MCF 10A (cell line): Measurements from ENCODE around the gene RHOV. TPM values are rescaled to one million over a fixed set of nuclear protein-coding genes. Genes with fewer than 3 reads are reported as not detected.

Experiments
- BruUV-seq: library from RNA; stranded (reverse); fragments of 400-500 nt; replicated peaks from 2 replicates; lab custom pipeline; 2021; lab: Mats Ljungman, UMichigan
- CTCF ChIA-PET: fragments of 300-600 bp; sonication (Branson Sonifier 250); formaldehyde crosslinking; extraction: SDS; loops from one replicate; lab custom pipeline; 2021; ENCODE audit warnings: antibody characterized with exemption, inconsistent platforms; lab: Yijun Ruan, JAX
- POLR2A ChIA-PET: fragments of 300-600, 350-650 bp; sonication (Branson Sonifier 250); formaldehyde crosslinking; extraction: SDS; loops from one replicate; lab custom pipeline; 2020; ENCODE audit warnings: antibody characterized with exemption, inconsistent platforms; lab: Yijun Ruan, JAX
- DNase-seq: peaks from one replicate; pipeline ENCODE4 v3.0.0-alpha.2; 2018; ENCODE audit not compliant: unreplicated experiment
- H3K27ac Mint-ChIP-seq: one replicate; pipeline ENCODE4 v1.8.0; 2022; ENCODE audit warnings: mild to moderate bottlenecking, low read depth, mixed read lengths; ENCODE audit not compliant: unreplicated experiment
- H3K27me3 Mint-ChIP-seq: one replicate; pipeline ENCODE4 v1.8.0; 2022; ENCODE audit warnings: mixed read lengths; ENCODE audit not compliant: insufficient read depth, unreplicated experiment
- H3K36me3 Mint-ChIP-seq: one replicate; pipeline ENCODE4 v1.8.0; 2022; ENCODE audit warnings: mild to moderate bottlenecking, moderate library complexity, mixed read lengths; ENCODE audit not compliant: insufficient read depth, unreplicated experiment
- H3K4me1 Mint-ChIP-seq: one replicate; pipeline ENCODE4 v1.8.0; 2022; ENCODE audit warnings: mixed read lengths; ENCODE audit not compliant: insufficient read depth, unreplicated experiment
- H3K4me3 Mint-ChIP-seq: one replicate; pipeline ENCODE4 v1.8.0; 2022; ENCODE audit warnings: mild to moderate bottlenecking, moderate library complexity, mixed read lengths; ENCODE audit not compliant: unreplicated experiment
- H3K9me3 Mint-ChIP-seq: one replicate; pipeline ENCODE4 v1.8.0; 2022; ENCODE audit warnings: mixed read lengths; ENCODE audit not compliant: unreplicated experiment
- intact Hi-C: fragments of 100-400 bp; cut with micrococcal nuclease; formaldehyde crosslinking; loops from 2 replicates; pipeline ENCODE4 v1.14.1; 2022
- total RNA-seq: library from RNA; stranded (reverse); gene quantifications from 2 replicates; pipeline ENCODE4 v1.2.3, GENCODE V29; 2022
- TF ChIP-seq, protein P1 (sequence below): fragments of 200-600 bp; IDR thresholded peaks from one replicate; pipeline ENCODE4 v1.8.0; 2022; ENCODE audit warnings: antibody characterized with exemption, mild to moderate bottlenecking; ENCODE audit not compliant: unreplicated experiment

RHOV gene
- total RNA-seq, 1 experiment from 2014 or later, result 1.7 TPM

DNA sequence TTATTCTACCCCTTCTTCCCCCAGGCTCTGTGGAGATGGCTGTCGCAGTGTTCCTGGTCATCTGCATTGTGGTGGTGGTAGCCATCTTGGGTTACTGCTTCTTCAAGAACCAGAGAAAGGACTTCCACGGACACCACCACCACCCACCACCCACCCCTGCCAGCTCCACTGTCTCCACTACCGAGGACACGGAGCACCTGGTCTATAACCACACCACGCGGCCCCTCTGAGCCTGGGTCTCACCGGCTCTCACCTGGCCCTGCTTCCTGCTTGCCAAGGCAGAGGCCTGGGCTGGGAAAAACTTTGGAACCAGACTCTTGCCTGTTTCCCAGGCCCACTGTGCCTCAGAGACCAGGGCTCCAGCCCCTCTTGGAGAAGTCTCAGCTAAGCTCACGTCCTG is 17.3 kb downstream of the RHOV start:
- Mint-ChIP-seq H3K4me3 (no peak overlapping the region), H3K4me1 (peaks cover 13% of the 10 kb centered on the region), H3K36me3 (peaks cover 40% of the 10 kb centered on the region), H3K27me3 (no peaks in the 10 kb centered on the region), H3K9me3 (no peaks in the 10 kb centered on the region), H3K27ac (no peak overlapping the region)
- no TSS peak for BruUV-seq
- intact Hi-C loops, result loop anchor here (1.0 to 5.0 kb wide), 2 partner anchors 36 to 109 kb away; no protein-coding TSS in a partner anchor
- ChIA-PET CTCF (interaction anchor here (0.6 to 7.8 kb wide), 19 partner anchors 10 to 946 kb away, joined by 3 to 131 read pairs (median 4); partner anchors contain the start of genes DNAJC17, SPINT1, VPS18 and ZFYVE19), POLR2A (interaction anchor here (0.6 to 7.8 kb wide), 7 partner anchors 10 to 105 kb away, joined by 3 to 68 read pairs (median 3); partner anchors contain the start of genes RHOV and VPS18)
- DNase-seq, result no peak
- TF ChIP-seq, protein P1, sequence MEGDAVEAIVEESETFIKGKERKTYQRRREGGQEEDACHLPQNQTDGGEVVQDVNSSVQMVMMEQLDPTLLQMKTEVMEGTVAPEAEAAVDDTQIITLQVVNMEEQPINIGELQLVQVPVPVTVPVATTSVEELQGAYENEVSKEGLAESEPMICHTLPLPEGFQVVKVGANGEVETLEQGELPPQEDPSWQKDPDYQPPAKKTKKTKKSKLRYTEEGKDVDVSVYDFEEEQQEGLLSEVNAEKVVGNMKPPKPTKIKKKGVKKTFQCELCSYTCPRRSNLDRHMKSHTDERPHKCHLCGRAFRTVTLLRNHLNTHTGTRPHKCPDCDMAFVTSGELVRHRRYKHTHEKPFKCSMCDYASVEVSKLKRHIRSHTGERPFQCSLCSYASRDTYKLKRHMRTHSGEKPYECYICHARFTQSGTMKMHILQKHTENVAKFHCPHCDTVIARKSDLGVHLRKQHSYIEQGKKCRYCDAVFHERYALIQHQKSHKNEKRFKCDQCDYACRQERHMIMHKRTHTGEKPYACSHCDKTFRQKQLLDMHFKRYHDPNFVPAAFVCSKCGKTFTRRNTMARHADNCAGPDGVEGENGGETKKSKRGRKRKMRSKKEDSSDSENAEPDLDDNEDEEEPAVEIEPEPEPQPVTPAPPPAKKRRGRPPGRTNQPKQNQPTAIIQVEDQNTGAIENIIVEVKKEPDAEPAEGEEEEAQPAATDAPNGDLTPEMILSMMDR, result no peak

DNA sequence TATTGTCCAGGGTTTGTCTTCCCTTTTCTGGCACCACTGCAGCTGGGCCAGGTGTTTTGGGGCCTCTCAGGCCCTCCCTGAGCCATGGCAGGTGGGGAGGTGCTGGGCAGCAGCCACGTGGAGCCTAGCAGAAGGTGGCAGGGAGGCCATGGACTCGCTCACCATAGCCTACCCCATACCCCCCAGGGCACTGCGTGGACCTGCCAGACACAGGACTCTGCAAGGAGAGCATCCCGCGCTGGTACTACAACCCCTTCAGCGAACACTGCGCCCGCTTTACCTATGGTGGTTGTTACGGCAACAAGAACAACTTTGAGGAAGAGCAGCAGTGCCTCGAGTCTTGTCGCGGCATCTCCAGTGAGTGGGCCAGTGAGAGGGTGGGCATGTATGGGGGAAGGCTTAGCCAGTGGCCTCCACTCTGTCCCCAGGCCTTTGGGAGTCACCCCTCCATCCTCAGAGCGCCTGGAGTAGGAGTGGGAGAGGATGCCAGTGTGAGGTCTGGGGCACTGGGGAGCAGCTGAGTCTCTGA is 18.3 kb downstream of the RHOV start:
- no peak overlapping the region for H3K27ac Mint-ChIP-seq
- no peak for DNase-seq
- no peaks in the 10 kb centered on the region for H3K9me3 Mint-ChIP-seq
- BruUV-seq, result no TSS peak
- no peak overlapping the region for H3K4me3 Mint-ChIP-seq
- CTCF ChIA-PET, result interaction anchor here (0.5 to 7.8 kb wide), 9 partner anchors 9 to 316 kb away, joined by 3 to 131 read pairs (median 3); partner anchors contain the start of genes SPINT1 and VPS18
- TF ChIP-seq, protein P1, result no peak
- peaks cover 12% of the 10 kb centered on the region for H3K4me1 Mint-ChIP-seq
- no peaks in the 10 kb centered on the region for H3K27me3 Mint-ChIP-seq
- H3K36me3 Mint-ChIP-seq, result peaks cover 50% of the 10 kb centered on the region
- POLR2A ChIA-PET, result interaction anchor here (0.6 to 5.3 kb wide), 4 partner anchors 22 to 39 kb away, joined by 3 to 63 read pairs (median 6); partner anchors contain the start of gene VPS18
- intact Hi-C loops, result loop anchor here (5.0 kb wide), 1 partner anchor 108 kb away; no protein-coding TSS in a partner anchor

DNA sequence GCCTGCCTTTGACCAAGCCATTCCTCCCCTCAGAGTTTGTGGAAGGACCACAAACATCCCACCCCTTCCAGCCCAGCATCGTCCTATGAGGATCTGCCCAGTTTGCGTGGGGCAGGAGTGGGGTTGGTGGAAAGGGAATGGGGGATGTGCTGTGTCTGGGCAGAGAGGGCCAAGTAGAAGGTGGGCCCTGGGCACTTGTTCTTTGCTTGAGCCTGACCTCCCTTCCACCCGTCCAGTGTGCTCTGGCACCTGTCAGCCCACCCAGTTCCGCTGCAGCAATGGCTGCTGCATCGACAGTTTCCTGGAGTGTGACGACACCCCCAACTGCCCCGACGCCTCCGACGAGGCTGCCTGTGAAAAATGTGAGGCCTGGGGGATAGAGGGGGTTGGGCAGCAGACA is 19.9 kb downstream of the RHOV start:
- CTCF ChIA-PET, result interaction anchor here (2.9 to 7.8 kb wide), 2 partner anchors 41 to 69 kb away, joined by 10 to 131 read pairs; partner anchors contain the start of gene VPS18

More for the DNA sequence above, 19.9 kb downstream of the RHOV start:
- intact Hi-C loops, result no loop called here
- POLR2A ChIA-PET, result interaction anchor here (1.8 kb wide), 1 partner anchor 40 kb away, joined by 10 read pairs; the partner anchor contains the start of gene VPS18
- Mint-ChIP-seq H3K36me3 (peaks cover 66% of the 10 kb centered on the region), H3K27ac (no peak overlapping the region), H3K9me3 (no peaks in the 10 kb centered on the region), H3K4me1 (peaks cover 6% of the 10 kb centered on the region), H3K27me3 (no peaks in the 10 kb centered on the region), H3K4me3 (no peak overlapping the region)
- DNase-seq, result no peak
- no TSS peak for BruUV-seq
- TF ChIP-seq, protein P1, result no peak
